ENCODE data around the gene CMYA5.

DNA sequence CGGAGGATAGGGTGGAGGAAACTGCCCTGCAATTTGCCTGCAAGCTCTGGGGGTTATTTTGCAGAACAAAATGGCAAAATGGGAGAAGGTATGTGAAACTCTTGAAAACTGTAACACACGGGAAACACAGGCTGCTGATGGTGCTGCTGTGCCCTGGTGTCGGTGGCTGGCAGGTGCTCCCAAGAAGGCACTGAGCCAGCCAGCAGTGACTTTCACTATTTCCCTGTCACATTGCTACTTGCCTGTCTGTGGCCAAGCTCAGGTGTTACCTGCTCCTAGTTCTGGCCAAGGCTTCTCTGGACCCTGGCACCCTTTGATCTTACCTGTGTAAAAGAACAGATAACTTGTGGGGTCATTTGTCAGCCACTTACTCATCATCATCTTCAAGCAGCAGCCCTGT is 102.2 kb downstream of the CMYA5 start:
- TF ChIP-seq, protein P1, sequence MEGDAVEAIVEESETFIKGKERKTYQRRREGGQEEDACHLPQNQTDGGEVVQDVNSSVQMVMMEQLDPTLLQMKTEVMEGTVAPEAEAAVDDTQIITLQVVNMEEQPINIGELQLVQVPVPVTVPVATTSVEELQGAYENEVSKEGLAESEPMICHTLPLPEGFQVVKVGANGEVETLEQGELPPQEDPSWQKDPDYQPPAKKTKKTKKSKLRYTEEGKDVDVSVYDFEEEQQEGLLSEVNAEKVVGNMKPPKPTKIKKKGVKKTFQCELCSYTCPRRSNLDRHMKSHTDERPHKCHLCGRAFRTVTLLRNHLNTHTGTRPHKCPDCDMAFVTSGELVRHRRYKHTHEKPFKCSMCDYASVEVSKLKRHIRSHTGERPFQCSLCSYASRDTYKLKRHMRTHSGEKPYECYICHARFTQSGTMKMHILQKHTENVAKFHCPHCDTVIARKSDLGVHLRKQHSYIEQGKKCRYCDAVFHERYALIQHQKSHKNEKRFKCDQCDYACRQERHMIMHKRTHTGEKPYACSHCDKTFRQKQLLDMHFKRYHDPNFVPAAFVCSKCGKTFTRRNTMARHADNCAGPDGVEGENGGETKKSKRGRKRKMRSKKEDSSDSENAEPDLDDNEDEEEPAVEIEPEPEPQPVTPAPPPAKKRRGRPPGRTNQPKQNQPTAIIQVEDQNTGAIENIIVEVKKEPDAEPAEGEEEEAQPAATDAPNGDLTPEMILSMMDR (IDR thresholded peaks at IDR 0.05) = peak in 1 of 6 experiments; percentile 9
- TF ChIP-seq POLR2A (IDR thresholded peaks at IDR 0.05) = no peak

Measured in thyroid gland (tissue), 4 donors.